Activated naive CD4-positive, alpha-beta T cell treated with anti-CD3 and anti-CD28 coated beads, Interleukin-2, amount 10 ng/mL, durations not matched to agents 7 days and 5 days (primary cell): ENCODE data around the gene TBC1D2B.
"Not testable (repeated sequence)": the region's sequence is repeated elsewhere in the genome, so short reads cannot be mapped to it uniquely, and the experiment has no call there.

ENCODE experiments used
- CTCF ChIA-PET: fragments of 350-600 bp; sonication (Branson Sonifier 250); formaldehyde crosslinking; loops from one replicate; lab custom pipeline; 2021; ENCODE audit warnings: antibody characterized with exemption; lab: Charles Lee
- DNase-seq: peaks from one replicate; pipeline ENCODE4 v3.0.0-alpha.2; 2020
- H3K27ac Mint-ChIP-seq: one replicate; pipeline ENCODE4 v1.8.0; 2021; ENCODE audit warnings: mild to moderate bottlenecking, moderate library complexity, mixed read lengths
- H3K27me3 Mint-ChIP-seq: one replicate; pipeline ENCODE4 v1.8.0; 2021; ENCODE audit warnings: mild to moderate bottlenecking, mixed read lengths
- H3K36me3 Mint-ChIP-seq: one replicate; pipeline ENCODE4 v1.8.0; 2021; ENCODE audit warnings: mixed read lengths
- H3K4me1 Mint-ChIP-seq: one replicate; pipeline ENCODE4 v1.8.0; 2021; ENCODE audit warnings: mixed read lengths
- H3K4me3 Mint-ChIP-seq: one replicate; pipeline ENCODE4 v1.8.0; 2021; ENCODE audit warnings: mild to moderate bottlenecking, moderate library complexity, mixed read lengths
- H3K9me3 Mint-ChIP-seq: one replicate; pipeline ENCODE4 v1.8.0; 2021; ENCODE audit warnings: mixed read lengths

Gene TBC1D2B

DNA sequence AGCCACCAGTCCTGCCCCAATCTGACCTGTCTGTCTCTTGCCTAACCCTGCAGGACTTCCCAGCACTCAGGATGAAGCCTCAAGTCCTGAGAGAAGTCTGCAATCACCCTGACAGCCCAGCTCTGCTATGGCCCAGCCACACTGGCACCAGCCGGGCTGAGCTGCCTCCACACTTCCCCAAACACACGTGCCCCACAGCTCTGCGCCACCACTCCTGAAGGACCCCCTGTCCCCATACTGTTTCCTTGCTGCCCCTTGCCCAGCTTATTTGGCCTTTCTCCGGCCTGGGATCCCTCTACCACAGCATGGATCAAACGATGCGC lies 76.6 kb downstream of the TBC1D2B start:
- H3K36me3 Mint-ChIP-seq: peaks cover 55% of the 10 kb centered on the region
- no peak for DNase-seq
- peak overlapping the region; percentile 12 for H3K27ac Mint-ChIP-seq
- no peak overlapping the region for H3K4me3 Mint-ChIP-seq
- CTCF ChIA-PET: interaction anchor here (4.0 kb wide), 1 partner anchor 107 kb away, joined by 51 read pairs; no protein-coding TSS in a partner anchor
- no peaks in the 10 kb centered on the region for H3K9me3 Mint-ChIP-seq
- H3K4me1 Mint-ChIP-seq: peaks cover 2% of the 10 kb centered on the region
- no peaks in the 10 kb centered on the region for H3K27me3 Mint-ChIP-seq

DNA sequence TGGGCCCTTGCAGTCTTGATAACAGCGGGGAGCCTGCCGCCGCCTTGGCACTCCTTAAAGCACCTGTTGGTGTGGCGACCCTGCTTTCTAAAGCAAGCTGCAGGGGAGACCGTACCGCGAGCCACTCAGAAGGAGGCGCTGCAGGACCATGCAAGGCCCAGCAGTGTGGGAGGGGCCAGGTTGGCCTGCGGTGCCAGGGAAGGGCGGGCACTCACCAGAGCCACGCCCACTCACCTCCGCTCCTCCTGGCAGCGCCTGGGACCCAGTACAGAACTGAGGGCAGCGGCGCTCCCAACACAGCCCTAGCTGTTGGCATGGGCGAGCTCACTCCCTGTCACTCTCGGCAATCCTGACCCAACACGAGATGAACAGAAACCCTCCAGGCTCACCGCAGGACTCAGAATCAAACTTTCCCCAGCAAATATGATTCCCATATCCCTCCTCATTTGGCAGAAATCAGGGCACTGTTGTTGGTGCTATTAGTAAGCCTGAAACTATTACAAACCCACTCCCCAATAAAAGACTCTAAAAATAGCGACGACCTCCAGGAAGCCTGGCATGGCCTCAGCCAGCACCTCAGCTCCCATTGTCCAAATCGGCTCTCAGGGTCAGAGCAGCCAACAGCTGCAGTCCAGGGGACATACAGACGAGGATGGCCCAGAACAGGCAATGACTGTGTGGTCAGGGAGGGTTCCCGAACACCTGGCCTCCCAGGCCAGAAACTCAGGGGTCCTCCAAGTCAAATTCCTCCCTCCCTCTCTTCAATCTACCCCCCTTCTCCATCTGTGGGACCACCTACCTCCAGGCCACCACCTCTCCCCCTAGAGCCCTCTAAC lies 77.2 kb downstream of the TBC1D2B start:
- Mint-ChIP-seq H3K27me3 (no peaks in the 10 kb centered on the region), H3K36me3 (peaks cover 51% of the 10 kb centered on the region), H3K27ac (peak overlapping the region; percentile 12), H3K4me1 (peaks cover 2% of the 10 kb centered on the region), H3K4me3 (no peak overlapping the region), H3K9me3 (no peaks in the 10 kb centered on the region)
- DNase-seq: peak; percentile 84
- CTCF ChIA-PET: interaction anchor here (1.0 to 4.0 kb wide), 6 partner anchors 13 to 122 kb away, joined by 3 to 51 read pairs (median 4); no protein-coding TSS in a partner anchor

DNA sequence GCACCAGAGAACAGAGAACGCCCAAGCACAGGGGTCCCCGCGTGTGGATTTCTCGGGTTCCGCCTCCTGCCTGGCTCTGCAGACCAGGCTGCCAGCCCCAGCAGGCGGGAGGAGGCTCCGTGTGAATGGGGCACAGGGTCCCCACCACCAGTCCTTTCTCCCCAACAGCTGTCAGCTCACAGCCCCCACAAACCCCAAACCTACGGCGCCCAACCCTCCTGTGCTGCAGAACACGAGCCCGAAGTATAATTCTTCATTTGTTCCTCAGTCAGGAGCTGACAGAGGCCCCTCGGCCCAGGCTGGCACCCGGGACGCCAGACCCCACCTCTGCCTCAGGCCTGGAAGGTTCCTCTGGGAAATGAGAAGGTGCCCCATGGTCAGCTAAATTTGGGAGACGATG lies 78.0 kb downstream of the TBC1D2B start:
- no peak for DNase-seq
- Mint-ChIP-seq H3K4me1 (peaks cover 2% of the 10 kb centered on the region), H3K36me3 (peaks cover 45% of the 10 kb centered on the region), H3K4me3 (no peak overlapping the region), H3K9me3 (no peaks in the 10 kb centered on the region), H3K27me3 (no peaks in the 10 kb centered on the region), H3K27ac (no peak overlapping the region)
- CTCF ChIA-PET: interaction anchor here (1.0 to 4.0 kb wide), 7 partner anchors 12 to 123 kb away, joined by 3 to 51 read pairs (median 4); partner anchors contain the start of gene TBC1D2B

DNA sequence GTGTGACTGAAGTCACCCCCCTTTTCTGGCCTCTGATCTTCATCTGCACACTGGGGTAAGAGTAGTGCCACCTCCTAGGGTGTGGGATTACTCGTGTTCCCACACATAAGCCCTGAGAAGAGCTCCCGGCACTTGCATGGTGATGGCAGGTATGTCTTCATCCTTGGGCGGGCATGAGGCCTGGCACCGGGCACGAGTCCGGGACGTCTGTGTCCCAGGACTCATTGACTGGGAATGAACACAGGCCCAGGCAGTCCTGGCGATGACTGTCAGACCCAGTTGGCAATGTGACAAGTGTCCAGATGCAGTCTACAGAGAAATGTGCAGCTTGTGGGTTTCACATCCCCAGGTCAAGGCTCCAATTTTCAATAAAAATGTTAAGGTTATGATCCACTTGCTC lies 78.9 kb downstream of the TBC1D2B start:
- no peak for DNase-seq
- Mint-ChIP-seq H3K27me3 (no peaks in the 10 kb centered on the region), H3K9me3 (no peaks in the 10 kb centered on the region), H3K27ac (no peak overlapping the region), H3K4me3 (no peak overlapping the region), H3K4me1 (peaks cover 2% of the 10 kb centered on the region), H3K36me3 (peaks cover 37% of the 10 kb centered on the region)
- CTCF ChIA-PET: interaction anchor here (0.6 to 4.0 kb wide), 6 partner anchors 39 to 113 kb away, joined by 3 to 51 read pairs (median 4); partner anchors contain the start of gene TBC1D2B

DNA sequence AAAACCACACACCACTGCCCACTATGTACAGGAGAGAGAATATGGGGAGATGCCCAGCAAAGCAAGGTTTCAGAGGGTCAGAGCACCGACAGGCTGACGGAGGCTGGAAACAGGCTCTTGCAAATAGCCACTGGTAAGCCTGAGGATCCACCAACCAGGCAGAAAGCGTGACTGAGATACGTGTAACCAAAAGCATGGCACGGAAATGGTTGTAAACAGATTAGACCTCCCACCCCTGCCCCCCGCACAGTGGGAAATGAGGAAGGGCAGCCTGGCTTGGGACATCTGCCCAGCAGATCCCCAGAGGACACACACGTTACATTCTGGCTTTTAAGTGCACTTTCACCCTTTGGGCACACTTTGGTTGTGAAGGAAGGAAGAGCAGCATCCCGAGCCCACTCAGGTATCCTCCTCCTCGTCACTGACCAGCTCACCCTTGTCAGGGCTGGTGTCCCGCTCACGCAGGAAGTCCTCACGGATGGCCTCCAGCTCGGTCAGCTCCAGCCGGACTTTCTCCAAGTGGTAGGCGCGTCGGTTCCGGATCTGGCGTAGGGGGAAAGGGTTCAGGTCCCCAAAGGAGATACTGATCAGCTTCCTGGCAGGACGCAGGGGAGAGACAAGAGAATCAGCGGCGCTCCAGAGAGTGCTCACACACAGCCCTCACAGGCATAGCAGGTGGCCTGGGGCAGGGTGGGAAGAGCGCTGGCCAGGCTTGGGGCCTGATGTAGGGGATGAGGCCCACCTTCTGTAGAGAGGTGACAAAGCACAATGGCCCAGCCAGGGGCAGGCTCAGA lies 79.6 kb downstream of the TBC1D2B start:
- H3K36me3 Mint-ChIP-seq: peaks cover 32% of the 10 kb centered on the region
- not testable (repeated sequence) for H3K27ac Mint-ChIP-seq, H3K27me3 Mint-ChIP-seq, DNase-seq, H3K4me3 Mint-ChIP-seq, H3K4me1 Mint-ChIP-seq, H3K9me3 Mint-ChIP-seq
- CTCF ChIA-PET: interaction anchor here (0.6 to 4.0 kb wide), 3 partner anchors 38 to 110 kb away, joined by 3 to 51 read pairs (median 3); no protein-coding TSS in a partner anchor

DNA sequence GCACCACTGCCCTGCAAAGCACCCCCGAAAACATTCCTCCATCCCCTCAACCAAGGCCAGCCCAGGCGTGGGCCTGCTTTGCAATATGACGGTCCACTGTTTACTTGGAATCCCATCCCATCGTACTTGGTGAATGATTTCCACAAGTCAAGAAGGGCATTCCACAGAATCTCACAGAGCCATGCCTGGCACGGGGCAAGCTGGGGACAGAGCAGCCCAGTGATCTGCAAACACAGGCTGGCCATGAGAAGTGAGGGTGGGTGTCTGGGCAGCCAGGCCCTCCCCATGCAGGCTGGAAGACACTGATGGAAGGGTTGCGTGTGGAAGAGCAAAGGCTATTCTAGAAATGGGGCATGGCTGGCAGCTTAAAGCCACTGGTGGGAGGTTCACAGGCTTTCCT lies 80.3 kb downstream of the TBC1D2B start:
- H3K36me3 Mint-ChIP-seq: peaks cover 29% of the 10 kb centered on the region
- H3K27me3 Mint-ChIP-seq, H3K4me1 Mint-ChIP-seq, H3K4me3 Mint-ChIP-seq, DNase-seq, H3K9me3 Mint-ChIP-seq, CTCF ChIA-PET, H3K27ac Mint-ChIP-seq: not testable (repeated sequence)

DNA sequence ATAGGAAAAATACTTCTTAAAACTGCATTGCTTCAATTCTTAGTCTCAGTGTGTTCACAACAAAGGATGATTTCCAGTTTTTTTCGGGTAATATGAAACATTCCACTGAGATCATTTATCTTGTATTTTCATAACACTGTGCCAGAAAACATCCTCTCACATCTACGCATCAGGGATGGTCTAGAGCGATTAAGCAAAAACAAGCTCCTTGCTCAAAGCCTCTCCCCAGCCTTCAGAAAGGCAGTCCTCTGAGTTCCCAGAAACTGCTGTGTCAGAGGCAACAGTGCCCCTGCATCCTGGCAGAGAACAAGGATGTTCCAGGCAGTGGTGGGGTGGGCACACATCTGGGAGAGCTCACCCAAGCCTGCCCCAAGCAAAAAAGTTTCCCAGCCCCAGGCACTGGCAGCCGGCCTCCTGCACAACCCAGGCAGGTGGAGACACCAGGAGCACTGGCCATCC lies 80.8 kb downstream of the TBC1D2B start:
- H3K36me3 Mint-ChIP-seq: peaks cover 25% of the 10 kb centered on the region
- not testable (repeated sequence) for DNase-seq, H3K4me1 Mint-ChIP-seq, H3K27me3 Mint-ChIP-seq, H3K27ac Mint-ChIP-seq, H3K9me3 Mint-ChIP-seq, H3K4me3 Mint-ChIP-seq
- CTCF ChIA-PET: interaction anchor here (1.3 kb wide), 1 partner anchor 8 kb away, joined by 4 read pairs; no protein-coding TSS in a partner anchor

DNA sequence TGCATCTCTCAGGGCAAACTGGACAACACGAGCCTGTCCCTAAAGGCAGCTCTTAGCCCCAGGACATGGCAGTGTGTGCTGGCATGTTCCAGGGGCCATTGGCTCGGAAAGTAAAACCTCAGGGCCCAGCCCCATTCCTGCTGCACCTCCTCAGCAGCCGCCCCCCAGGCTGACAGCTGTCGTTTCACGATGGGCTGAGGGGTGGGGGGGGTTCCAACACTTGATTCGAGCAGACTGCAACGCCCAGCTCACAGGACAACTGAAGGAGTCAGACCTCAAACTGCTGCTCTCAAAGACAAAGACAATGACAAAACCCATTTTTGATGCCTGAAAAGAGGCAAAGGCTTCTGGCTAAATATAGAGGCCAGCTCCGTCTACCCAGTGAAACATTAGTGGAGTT lies 81.3 kb downstream of the TBC1D2B start:
- not testable (repeated sequence) for DNase-seq, H3K4me1 Mint-ChIP-seq, H3K27me3 Mint-ChIP-seq, H3K4me3 Mint-ChIP-seq, H3K9me3 Mint-ChIP-seq, H3K27ac Mint-ChIP-seq
- H3K36me3 Mint-ChIP-seq: peaks cover 20% of the 10 kb centered on the region
- CTCF ChIA-PET: interaction anchor here (0.7 to 1.3 kb wide), 2 partner anchors 9 to 30 kb away, joined by 3 to 4 read pairs; no protein-coding TSS in a partner anchor

DNA sequence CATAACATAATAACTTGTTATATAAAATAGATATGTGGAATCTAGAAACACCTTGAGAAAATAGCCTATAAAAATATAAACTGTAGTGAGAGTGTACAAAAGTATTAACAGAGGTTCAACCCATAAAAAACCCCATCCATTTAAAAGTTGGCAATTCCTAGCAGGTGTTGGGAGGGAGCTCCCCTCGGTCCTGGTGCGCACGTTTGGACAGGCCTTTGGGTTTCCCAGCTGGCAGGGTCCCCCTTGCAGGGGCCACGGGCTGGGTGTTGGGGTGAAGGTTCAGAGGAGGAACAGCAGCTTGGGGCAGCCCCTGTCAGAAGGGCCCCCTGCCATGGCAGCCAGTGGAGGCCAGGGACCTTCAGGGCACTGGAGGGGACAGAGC lies 82.0 kb downstream of the TBC1D2B start:
- H3K4me3 Mint-ChIP-seq, H3K27me3 Mint-ChIP-seq, H3K27ac Mint-ChIP-seq, H3K4me1 Mint-ChIP-seq, H3K9me3 Mint-ChIP-seq, DNase-seq: not testable (repeated sequence)
- CTCF ChIA-PET: interaction anchor here (0.7 to 1.3 kb wide), 2 partner anchors 10 to 29 kb away, joined by 3 to 4 read pairs; no protein-coding TSS in a partner anchor
- peaks cover 13% of the 10 kb centered on the region for H3K36me3 Mint-ChIP-seq

DNA sequence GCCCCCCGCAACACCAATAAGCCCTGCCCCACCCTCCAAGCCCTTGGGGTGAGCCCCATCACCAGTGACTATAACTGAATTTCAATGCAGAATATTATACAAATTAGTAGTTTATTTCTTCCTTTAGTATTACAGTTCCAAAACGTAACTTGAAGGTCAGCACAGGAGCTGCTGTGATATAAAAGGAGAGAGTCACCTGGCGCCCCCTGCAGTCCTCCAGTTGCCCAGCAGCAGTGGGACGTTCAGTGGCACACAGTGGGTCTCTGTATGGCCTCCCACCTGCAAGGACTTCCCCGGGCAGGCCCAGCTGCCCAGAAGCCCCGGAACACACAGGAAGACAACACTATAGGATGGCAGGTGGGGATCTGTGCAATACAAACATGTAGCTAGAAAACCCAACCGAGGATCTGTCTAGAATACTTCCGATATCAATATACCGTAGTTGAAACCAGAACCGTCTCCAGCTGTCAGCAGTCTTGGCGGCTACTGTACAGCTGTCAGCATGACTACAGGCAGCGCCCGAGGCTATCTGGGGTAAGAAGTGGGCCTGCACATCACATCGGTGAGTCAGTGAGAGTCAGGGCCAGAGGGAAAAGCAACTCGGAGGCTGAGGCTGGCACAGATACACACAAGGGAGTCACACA lies 82.5 kb downstream of the TBC1D2B start:
- H3K9me3 Mint-ChIP-seq, H3K27me3 Mint-ChIP-seq, H3K4me3 Mint-ChIP-seq, H3K27ac Mint-ChIP-seq, CTCF ChIA-PET, H3K36me3 Mint-ChIP-seq: not testable (repeated sequence)
- DNase-seq: peak; percentile 17
- H3K4me1 Mint-ChIP-seq: peaks cover 15% of the 10 kb centered on the region

DNA sequence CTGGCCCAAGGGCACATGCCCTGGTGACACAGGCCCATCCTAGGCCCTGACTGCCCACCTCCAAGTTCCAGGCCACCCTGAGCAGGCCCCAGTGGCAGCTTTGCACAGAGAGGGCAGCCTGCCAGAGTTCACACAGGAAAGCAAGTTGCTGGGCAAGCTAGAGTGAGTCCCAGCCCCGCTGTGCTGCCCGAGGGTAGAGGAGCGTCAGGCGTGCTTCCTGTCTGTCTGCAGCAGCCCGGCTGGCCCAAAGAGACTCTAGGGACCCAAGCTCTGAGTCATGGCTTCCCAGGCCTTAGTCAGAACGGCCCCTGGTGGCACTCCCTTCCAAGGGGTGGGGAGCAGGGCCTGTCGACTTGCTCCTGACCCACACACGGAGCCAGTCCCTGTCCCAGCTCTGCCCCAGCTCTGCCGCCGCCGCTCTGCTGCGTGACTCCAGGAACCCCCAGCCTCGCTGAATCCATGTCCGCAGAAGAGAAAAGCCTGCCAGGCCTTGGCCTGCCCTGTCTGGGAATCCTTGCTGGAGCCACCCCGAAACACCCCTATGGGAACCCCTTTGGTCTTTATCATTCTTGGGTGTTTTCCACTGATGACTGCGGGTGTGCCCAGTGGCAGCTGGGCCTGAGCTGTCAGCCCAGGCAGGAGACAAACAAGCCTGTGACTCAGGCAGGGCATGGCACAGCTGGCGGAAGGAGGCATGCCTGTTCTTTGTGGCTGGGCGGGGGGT lies 83.4 kb downstream of the TBC1D2B start:
- H3K36me3 Mint-ChIP-seq, H3K27me3 Mint-ChIP-seq, H3K27ac Mint-ChIP-seq, H3K9me3 Mint-ChIP-seq, H3K4me3 Mint-ChIP-seq: not testable (repeated sequence)
- peaks cover 15% of the 10 kb centered on the region for H3K4me1 Mint-ChIP-seq
- CTCF ChIA-PET: interaction anchor here (0.8 kb wide), 1 partner anchor 12 kb away, joined by 3 read pairs; no protein-coding TSS in a partner anchor
- DNase-seq: peak; percentile 7

DNA sequence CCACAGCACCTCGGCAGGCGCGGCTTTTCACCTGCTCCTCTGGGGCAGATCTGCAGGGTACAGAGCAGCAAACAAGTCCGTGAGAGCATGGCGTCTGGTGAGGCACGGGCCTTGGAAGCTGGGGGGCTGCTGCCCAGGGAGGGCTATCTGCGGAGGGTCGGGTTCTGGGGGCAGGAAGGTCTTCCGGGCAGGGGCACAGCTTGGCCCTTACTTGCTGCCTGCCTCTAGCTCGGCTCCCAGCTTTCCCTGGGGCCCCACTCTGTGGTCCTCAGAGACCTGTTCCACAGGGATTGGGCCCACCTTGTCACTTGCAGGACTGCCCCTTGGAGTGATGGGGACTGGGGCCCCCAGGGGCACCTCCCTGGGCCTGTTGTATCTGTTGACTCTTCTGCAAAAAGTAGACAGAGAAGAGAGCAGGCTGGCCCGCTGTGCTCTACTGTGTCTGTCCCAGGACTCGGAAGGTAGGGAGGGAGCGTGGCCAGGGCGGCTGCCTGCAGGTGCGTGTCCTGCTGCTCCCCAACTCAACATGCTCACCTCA lies 84.1 kb downstream of the TBC1D2B start:
- no peaks in the 10 kb centered on the region for H3K9me3 Mint-ChIP-seq

More for the DNA sequence above, 84.1 kb downstream of the TBC1D2B start:
- no peak for DNase-seq
- Mint-ChIP-seq H3K4me3 (no peak overlapping the region), H3K4me1 (peaks cover 17% of the 10 kb centered on the region), H3K27ac (no peak overlapping the region), H3K27me3 (no peaks in the 10 kb centered on the region), H3K36me3 (peaks cover 9% of the 10 kb centered on the region)
- CTCF ChIA-PET: interaction anchor here (0.8 kb wide), 1 partner anchor 13 kb away, joined by 3 read pairs; no protein-coding TSS in a partner anchor
